DND-41 (cell line): ENCODE results near the gene SH2D6.

Source experiments
- ATAC-seq: fragments of 200-7000 bp; cut with Tn5 transposase; 3 replicates; pipeline ENCODE4 v1.9.1; 2021; ENCODE audit warnings: low read depth; ENCODE audit not compliant: insufficient read depth
- DNase-seq: peaks from one replicate; pipeline ENCODE4 v3.0.0-alpha.2; 2020
- H2AFZ ChIP-seq: 2 replicates; pipeline ENCODE4 v1.6.0; 2012; ENCODE audit warnings: low read depth, low read length
- H3K27ac ChIP-seq: 2 replicates; pipeline ENCODE4 v1.5.1; 2012; ENCODE audit warnings: low read length, inconsistent platforms
- H3K27me3 ChIP-seq: fragments of 200-600 bp; sonication (generic); 2 replicates; pipeline ENCODE4 v1.6.0; 2012; ENCODE audit warnings: low read length, mild to moderate bottlenecking, inconsistent platforms; ENCODE audit not compliant: insufficient read depth, poor library complexity
- H3K36me3 ChIP-seq: 2 replicates; pipeline ENCODE4 v1.5.1; 2012; ENCODE audit warnings: low read length, inconsistent platforms; ENCODE audit not compliant: insufficient read depth
- H3K4me1 ChIP-seq: 2 replicates; pipeline ENCODE4 v1.5.1; 2012; ENCODE audit warnings: mild to moderate bottlenecking, low read length; ENCODE audit not compliant: insufficient read depth
- H3K4me2 ChIP-seq: 2 replicates; pipeline ENCODE4 v1.6.0; 2012; ENCODE audit warnings: mild to moderate bottlenecking, moderate library complexity, low read length, inconsistent platforms; ENCODE audit not compliant: insufficient read depth
- H3K4me3 ChIP-seq, 2 experiments: fragments of 200-600 bp in 1 of 2; shearing (Covaris generic) in 1 of 2; 2 replicates each; pipeline ENCODE4 v1.5.1; 2012 to 2016; ENCODE audit warnings: inconsistent platforms in 2 of 2, low read length in 2 of 2, mild to moderate bottlenecking in 2 of 2, low read depth in 1 of 2, moderate library complexity in 1 of 2
- H3K79me2 ChIP-seq: 2 replicates; pipeline ENCODE4 v1.6.0; 2012; ENCODE audit warnings: low read length, inconsistent platforms; ENCODE audit not compliant: insufficient read depth
- H3K9ac ChIP-seq: 2 replicates; pipeline ENCODE4 v1.6.0; 2012; ENCODE audit warnings: low read depth, mild to moderate bottlenecking, inconsistent platforms, low read length, moderate library complexity
- H3K9me3 ChIP-seq: 2 replicates; pipeline ENCODE4 v1.5.1; 2012; ENCODE audit warnings: low read length, moderate library complexity, mild to moderate bottlenecking, inconsistent platforms; ENCODE audit not compliant: insufficient read depth, severe bottlenecking
- H4K20me1 ChIP-seq: 2 replicates; pipeline ENCODE4 v1.6.0; 2012; ENCODE audit warnings: low read length; ENCODE audit not compliant: insufficient read depth
- EZH2 ChIP-seq: IDR thresholded peaks from 3 replicates; pipeline ENCODE4 v1.6.1; 2012; ENCODE audit warnings: borderline replicate concordance, low read depth, mild to moderate bottlenecking, moderate library complexity, low read length, inconsistent platforms; ENCODE audit not compliant: severe bottlenecking
- TF ChIP-seq, protein P1 (sequence below): IDR thresholded peaks from 2 replicates; pipeline ENCODE4 v1.5.1; 2012; ENCODE audit warnings: borderline replicate concordance, low read length, moderate library complexity, mild to moderate bottlenecking; ENCODE audit not compliant: poor library complexity, severe bottlenecking; ENCODE audit errors: extremely low read depth

SH2D6 gene

GRCh38 chr2:85485815-85486214 is 67.3 kb downstream of the SH2D6 start:
- no peak overlapping the region for H2AFZ ChIP-seq
- TF ChIP-seq, protein P1, sequence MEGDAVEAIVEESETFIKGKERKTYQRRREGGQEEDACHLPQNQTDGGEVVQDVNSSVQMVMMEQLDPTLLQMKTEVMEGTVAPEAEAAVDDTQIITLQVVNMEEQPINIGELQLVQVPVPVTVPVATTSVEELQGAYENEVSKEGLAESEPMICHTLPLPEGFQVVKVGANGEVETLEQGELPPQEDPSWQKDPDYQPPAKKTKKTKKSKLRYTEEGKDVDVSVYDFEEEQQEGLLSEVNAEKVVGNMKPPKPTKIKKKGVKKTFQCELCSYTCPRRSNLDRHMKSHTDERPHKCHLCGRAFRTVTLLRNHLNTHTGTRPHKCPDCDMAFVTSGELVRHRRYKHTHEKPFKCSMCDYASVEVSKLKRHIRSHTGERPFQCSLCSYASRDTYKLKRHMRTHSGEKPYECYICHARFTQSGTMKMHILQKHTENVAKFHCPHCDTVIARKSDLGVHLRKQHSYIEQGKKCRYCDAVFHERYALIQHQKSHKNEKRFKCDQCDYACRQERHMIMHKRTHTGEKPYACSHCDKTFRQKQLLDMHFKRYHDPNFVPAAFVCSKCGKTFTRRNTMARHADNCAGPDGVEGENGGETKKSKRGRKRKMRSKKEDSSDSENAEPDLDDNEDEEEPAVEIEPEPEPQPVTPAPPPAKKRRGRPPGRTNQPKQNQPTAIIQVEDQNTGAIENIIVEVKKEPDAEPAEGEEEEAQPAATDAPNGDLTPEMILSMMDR: no peak
- no peak for TF ChIP-seq EZH2
- no peak for DNase-seq
- H3K27me3 ChIP-seq: no peaks in the 10 kb centered on the region
- no peaks in the 10 kb centered on the region for H3K4me1 ChIP-seq
- H3K4me2 ChIP-seq: no peak overlapping the region
- ATAC-seq: no peak
- no peaks in the 10 kb centered on the region for H3K9me3 ChIP-seq
- no peak overlapping the region for H3K4me3 ChIP-seq
- no peaks in the 10 kb centered on the region for H3K36me3 ChIP-seq
- no peaks in the 10 kb centered on the region for H4K20me1 ChIP-seq
- H3K79me2 ChIP-seq: no peaks in the 10 kb centered on the region
- H3K9ac ChIP-seq: no peak overlapping the region
- no peak overlapping the region for H3K27ac ChIP-seq
